HUES6 (cell line): ENCODE data around the gene AGAP3.

ENCODE experiments used
- H3K27ac ChIP-seq: 2 replicates; pipeline ENCODE4 v1.7.0; 2013; ENCODE audit warnings: low read depth, mild to moderate bottlenecking, low read length, inconsistent platforms
- H3K27me3 ChIP-seq: 2 replicates; pipeline ENCODE4 v1.6.1; 2013; ENCODE audit warnings: low read length; ENCODE audit not compliant: control insufficient read depth, insufficient read depth
- H3K36me3 ChIP-seq: 2 replicates; pipeline ENCODE4 v1.6.1; 2013; ENCODE audit warnings: low read length; ENCODE audit not compliant: control insufficient read depth, insufficient read depth
- H3K4me1 ChIP-seq: 2 replicates; pipeline ENCODE4 v1.6.1; 2013; ENCODE audit warnings: low read length; ENCODE audit not compliant: control insufficient read depth, insufficient read depth
- H3K4me3 ChIP-seq: 2 replicates; pipeline ENCODE4 v1.5.1; 2013; ENCODE audit warnings: low read depth, low read length
- H3K9ac ChIP-seq: one replicate; pipeline ENCODE4 v1.6.1; 2013; ENCODE audit warnings: mild to moderate bottlenecking, low read length
- H3K9me3 ChIP-seq: 2 replicates; pipeline ENCODE4 v1.6.1; 2013; ENCODE audit warnings: low read depth, low read length; ENCODE audit not compliant: control insufficient read depth, insufficient read depth

The AGAP3 gene

DNA sequence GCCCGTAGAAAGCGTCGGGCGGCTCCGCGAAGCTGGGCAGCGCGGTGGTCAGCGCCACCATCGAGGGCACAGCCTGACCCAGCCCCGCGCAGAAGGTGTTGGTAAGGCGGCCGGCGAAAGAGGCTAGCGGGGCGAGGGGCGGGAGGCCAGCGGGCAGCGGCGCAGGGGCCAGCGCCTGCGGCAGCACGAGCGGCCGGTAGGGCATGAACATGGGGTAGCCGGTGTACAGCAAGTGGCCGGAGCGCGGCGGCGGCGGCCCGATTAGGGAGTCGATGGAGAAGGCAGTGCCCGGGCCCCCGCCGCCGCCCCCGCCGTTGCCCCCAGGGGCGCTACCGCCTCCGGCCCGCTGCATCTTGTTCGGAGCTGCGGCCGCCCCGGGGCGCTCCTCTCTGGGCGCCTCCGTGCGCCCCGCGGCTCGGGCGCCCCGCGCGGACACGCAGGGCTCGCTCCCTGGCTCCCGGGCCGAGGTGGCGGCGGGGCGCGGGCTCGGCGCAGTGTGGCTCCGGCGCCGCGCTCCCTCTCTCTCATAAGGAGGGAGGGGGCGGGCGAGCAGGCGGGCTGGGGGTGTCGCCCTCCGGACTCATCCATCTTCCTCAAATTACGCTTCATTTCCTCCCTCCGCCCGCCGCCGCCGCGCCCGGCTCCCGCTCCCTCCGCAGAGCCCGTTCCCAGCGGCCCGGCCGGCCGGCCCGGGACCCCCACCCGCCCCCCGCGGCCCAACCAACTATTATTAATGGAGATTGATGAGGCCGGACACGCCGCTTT is 81.1 kb downstream of the AGAP3 start, which contains the start of gene GBX1:
GBX1 (minus strand) TSS at position 498 of the 765 bp plus-strand sequence; CDS start at position 352, 146 bp downstream.
- Histone ChIP-seq H3K36me3 (no peaks in the 10 kb centered on the region), H3K27ac (no peak within 1 kb of the TSS), H3K4me3 (peak within 1 kb of the TSS; percentile 73), H3K9ac (no peak within 1 kb of the TSS), H3K27me3 (peaks cover 99% of the 10 kb centered on the region), H3K9me3 (no peaks in the 10 kb centered on the region), H3K4me1 (peaks cover 8% of the 10 kb centered on the region; the same call in 1 of the 2 replicates)

GRCh38 chr7:151168003-151168786 is 81.9 kb downstream of the AGAP3 start:
- no peaks in the 10 kb centered on the region for H3K36me3 ChIP-seq
- no peak overlapping the region for H3K27ac ChIP-seq
- H3K9me3 ChIP-seq: no peaks in the 10 kb centered on the region
- H3K9ac ChIP-seq: no peak overlapping the region
- peaks cover 8% of the 10 kb centered on the region; the same call in 1 of the 2 replicates for H3K4me1 ChIP-seq
- H3K4me3 ChIP-seq: peak overlapping the region; percentile 73
- H3K27me3 ChIP-seq: peaks cover 97% of the 10 kb centered on the region

DNA sequence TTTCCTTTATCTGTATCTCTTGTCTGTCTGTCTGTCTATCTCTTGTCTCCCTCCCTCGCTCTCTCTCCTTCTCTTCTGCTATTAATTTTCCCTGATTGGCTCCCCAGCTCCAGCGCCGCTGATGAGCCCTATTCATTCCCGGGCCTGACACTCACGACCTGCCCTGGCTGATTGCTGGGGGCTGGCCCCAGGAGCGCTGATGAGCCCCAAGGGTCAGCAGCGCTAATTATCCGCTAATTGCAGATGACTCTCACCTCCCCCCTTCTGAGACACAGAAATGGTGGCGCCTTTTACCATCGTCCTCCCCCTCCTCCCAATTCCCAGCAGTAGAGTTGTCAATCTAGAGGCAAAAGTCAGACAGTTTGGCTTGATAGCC is 82.5 kb downstream of the AGAP3 start:
- Histone ChIP-seq H3K36me3 (no peaks in the 10 kb centered on the region), H3K4me1 (peaks cover 8% of the 10 kb centered on the region; the same call in 1 of the 2 replicates), H3K9ac (no peak overlapping the region), H3K27me3 (peaks cover 98% of the 10 kb centered on the region), H3K27ac (no peak overlapping the region), H3K4me3 (peak overlapping the region; percentile 73; the same call in 1 of the 2 replicates), H3K9me3 (no peaks in the 10 kb centered on the region)

- H3K27ac ChIP-seq: no peak overlapping the region
- H3K9ac ChIP-seq: no peak overlapping the region
- no peak overlapping the region for H3K4me3 ChIP-seq
- H3K4me1 ChIP-seq: peaks cover 5% of the 10 kb centered on the region; the same call in 1 of the 2 replicates
- peaks cover 11% of the 10 kb centered on the region for H3K9me3 ChIP-seq
- H3K27me3 ChIP-seq: peaks cover 96% of the 10 kb centered on the region
- no peaks in the 10 kb centered on the region for H3K36me3 ChIP-seq
These were observed 86.2 kb downstream of the AGAP3 start for GRCh38 chr7:151172273-151173141.

DNA sequence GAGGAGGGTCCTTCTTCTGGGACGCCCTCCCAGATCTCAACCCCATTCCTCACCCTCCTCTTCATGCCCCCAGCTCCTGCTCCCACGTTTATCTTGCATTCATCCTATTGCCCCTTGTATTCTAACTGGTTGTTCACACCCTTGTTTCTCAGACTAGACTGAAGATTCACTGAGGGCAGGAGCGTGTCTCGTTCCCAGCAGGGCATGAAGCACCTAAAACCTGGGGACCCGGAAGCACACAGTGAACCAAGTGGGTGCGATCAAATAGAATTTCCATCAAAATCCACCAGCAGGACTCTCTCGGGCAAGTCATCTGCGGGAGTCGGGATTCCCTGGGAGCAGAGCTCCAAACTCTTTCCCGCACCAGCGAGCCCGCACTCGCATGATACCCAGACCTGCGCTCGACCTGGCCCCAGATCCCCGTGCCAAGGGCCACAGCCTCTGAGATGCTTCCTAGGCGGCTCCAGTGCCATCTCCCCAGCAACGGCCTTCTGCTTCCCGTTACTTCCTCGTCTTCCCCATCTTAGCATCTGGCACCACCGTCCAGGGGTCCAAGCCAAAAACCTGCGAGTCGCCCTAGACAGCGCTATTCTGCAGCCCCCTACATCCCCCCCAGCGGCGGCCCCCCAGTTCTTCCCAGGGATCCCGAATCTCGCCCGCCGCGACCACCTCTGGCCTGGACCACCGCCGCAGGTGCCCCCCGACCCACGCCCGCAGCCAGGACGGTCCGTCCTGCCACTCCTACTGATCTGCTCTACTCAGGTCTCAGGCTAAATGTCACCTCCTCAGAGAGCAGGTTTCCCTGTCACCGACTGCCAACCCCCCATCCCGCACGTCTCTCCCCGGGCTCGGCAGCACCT is 87.3 kb downstream of the AGAP3 start:
- Histone ChIP-seq H3K36me3 (no peaks in the 10 kb centered on the region), H3K27ac (no peak overlapping the region), H3K9me3 (peaks cover 11% of the 10 kb centered on the region), H3K4me1 (peaks cover 5% of the 10 kb centered on the region; the same call in 1 of the 2 replicates), H3K9ac (no peak overlapping the region), H3K27me3 (peaks cover 88% of the 10 kb centered on the region), H3K4me3 (no peak overlapping the region)

- no peaks in the 10 kb centered on the region for H3K4me1 ChIP-seq
- H3K27me3 ChIP-seq: peaks cover 88% of the 10 kb centered on the region
- no peak overlapping the region for H3K4me3 ChIP-seq
- H3K9me3 ChIP-seq: peaks cover 11% of the 10 kb centered on the region
- H3K27ac ChIP-seq: no peak overlapping the region
- H3K36me3 ChIP-seq: no peaks in the 10 kb centered on the region
- H3K9ac ChIP-seq: no peak overlapping the region
These were observed 88.2 kb downstream of the AGAP3 start for GRCh38 chr7:151174246-151175046.

- H3K27me3 ChIP-seq: peaks cover 82% of the 10 kb centered on the region
- no peak overlapping the region for H3K9ac ChIP-seq
- H3K36me3 ChIP-seq: no peaks in the 10 kb centered on the region
- no peak overlapping the region for H3K27ac ChIP-seq
- no peak overlapping the region for H3K4me3 ChIP-seq
- H3K9me3 ChIP-seq: peaks cover 11% of the 10 kb centered on the region
- H3K4me1 ChIP-seq: no peaks in the 10 kb centered on the region
These were observed 88.9 kb downstream of the AGAP3 start for GRCh38 chr7:151175047-151175792.

- Histone ChIP-seq H3K4me3 (no peak overlapping the region), H3K9me3 (peaks cover 11% of the 10 kb centered on the region), H3K27ac (no peak overlapping the region), H3K9ac (no peak overlapping the region), H3K27me3 (peaks cover 82% of the 10 kb centered on the region), H3K36me3 (no peaks in the 10 kb centered on the region), H3K4me1 (no peaks in the 10 kb centered on the region)
These were observed 89.6 kb downstream of the AGAP3 start for GRCh38 chr7:151175793-151176311.

- Histone ChIP-seq H3K9ac (no peak overlapping the region), H3K36me3 (no peaks in the 10 kb centered on the region), H3K9me3 (peaks cover 11% of the 10 kb centered on the region), H3K4me1 (no peaks in the 10 kb centered on the region), H3K27ac (no peak overlapping the region), H3K27me3 (peaks cover 82% of the 10 kb centered on the region), H3K4me3 (no peak overlapping the region)
These were observed 90.1 kb downstream of the AGAP3 start for GRCh38 chr7:151176401-151176800.
